Kidney epithelial cell (primary cell): ENCODE measurements around the gene NINL. TPM values are rescaled to one million over a fixed set of nuclear protein-coding genes. Genes with fewer than 3 reads are reported as not detected.

Experiments
- DNase-seq: peaks from one replicate; pipeline ENCODE4 v3.0.0-alpha.2; 2010; ENCODE audit warnings: low read depth
- H3K27me3 ChIP-seq: 2 replicates; pipeline ENCODE4 v1.6.0; 2011; ENCODE audit warnings: low read length; ENCODE audit not compliant: control insufficient read depth, insufficient read depth
- H3K36me3 ChIP-seq: 2 replicates; pipeline ENCODE4 v1.5.1; 2011; ENCODE audit warnings: low read length; ENCODE audit not compliant: control insufficient read depth, insufficient read depth
- H3K4me3 ChIP-seq: 2 replicates; pipeline ENCODE4 v1.5.1; 2011; ENCODE audit warnings: low read depth, mild to moderate bottlenecking, control low read depth, low read length
- CTCF ChIP-seq: IDR thresholded peaks from 2 replicates; pipeline ENCODE4 v1.5.1; 2011; ENCODE audit warnings: mild to moderate bottlenecking, moderate library complexity, low read length, control low read depth, inconsistent platforms; ENCODE audit not compliant: insufficient read depth, poor library complexity, severe bottlenecking
- total RNA-seq: library from RNA; depleted of rRNA; stranded (reverse); fragments of >200 nt; gene quantifications from 2 replicates; pipeline ENCODE4 v1.2.3, GENCODE V29; 2015

The NINL gene
- total RNA-seq, 1 donor from 2014 or later, result 19.6 TPM

- no peak overlapping the region for H3K4me3 ChIP-seq
- peak; percentile 39 for TF ChIP-seq CTCF
- no peak for DNase-seq
- no peaks in the 10 kb centered on the region for H3K27me3 ChIP-seq
- H3K36me3 ChIP-seq, result no peaks in the 10 kb centered on the region
These were observed 45.3 kb downstream of the NINL start for GRCh38 chr20:25539742-25540672.

- H3K36me3 ChIP-seq, result no peaks in the 10 kb centered on the region
- no peaks in the 10 kb centered on the region for H3K27me3 ChIP-seq
- DNase-seq, result no peak
- H3K4me3 ChIP-seq, result no peak overlapping the region
- TF ChIP-seq CTCF, result no peak
These were observed 46.3 kb downstream of the NINL start for GRCh38 chr20:25538838-25539665.

- H3K36me3 ChIP-seq, result no peaks in the 10 kb centered on the region
- H3K4me3 ChIP-seq, result no peak overlapping the region
- no peaks in the 10 kb centered on the region for H3K27me3 ChIP-seq
- DNase-seq, result no peak
- TF ChIP-seq CTCF, result no peak
These were observed 47.4 kb downstream of the NINL start for GRCh38 chr20:25537890-25538289.

GRCh38 chr20:25535762-25536161, 49.6 kb downstream of the NINL start:
- no peak overlapping the region for H3K4me3 ChIP-seq
- no peaks in the 10 kb centered on the region for H3K36me3 ChIP-seq
- no peak for TF ChIP-seq CTCF
- no peak for DNase-seq
- no peaks in the 10 kb centered on the region for H3K27me3 ChIP-seq

- Histone ChIP-seq H3K4me3 (no peak overlapping the region), H3K36me3 (no peaks in the 10 kb centered on the region), H3K27me3 (no peaks in the 10 kb centered on the region)
- no peak for DNase-seq
- no peak for TF ChIP-seq CTCF
These were observed 50.5 kb downstream of the NINL start for GRCh38 chr20:25534845-25535244.
